GM23338 (cell line): ENCODE data around the gene ERBB3.

Experiments used
- CREB1 ChIP-seq: fragments of 250-450 bp; sonication (Bioruptor Pico); IDR thresholded peaks from 2 replicates; pipeline ENCODE4 v1.5.0; 2020; ENCODE audit warnings: low read depth, mild to moderate bottlenecking, moderate library complexity
- CTCF ChIP-seq, 2 experiments: fragments of 200-600 bp in 1 of 2; sonication (generic) in 1 of 2; conservative IDR thresholded peaks; 2 replicates each; pipeline versions ENCODE4 v1.5.1 to v1.6.1; 2016 to 2017; ENCODE audit warnings: antibody characterized with exemption in 2 of 2, low read depth in 2 of 2, mild to moderate bottlenecking in 2 of 2, moderate library complexity in 1 of 2
- EZH2 ChIP-seq: fragments of 200-600 bp; sonication (generic); IDR thresholded peaks from one replicate; pipeline ENCODE4 v1.8.0; 2017; ENCODE audit warnings: antibody characterized with exemption, mild to moderate bottlenecking, low read depth; ENCODE audit not compliant: unreplicated experiment
- EZH2phosphoT487 ChIP-seq: fragments of 200-600 bp; sonication (generic); IDR thresholded peaks from one replicate; pipeline ENCODE4 v1.8.1; 2018; ENCODE audit warnings: antibody characterized with exemption; ENCODE audit not compliant: unreplicated experiment
- NANOG ChIP-seq: IDR thresholded peaks from 2 replicates; pipeline ENCODE4 v1.6.1; 2016; ENCODE audit warnings: antibody characterized with exemption, borderline replicate concordance
- POLR2AphosphoS5 ChIP-seq: IDR thresholded peaks from 2 replicates; pipeline ENCODE4 v1.6.1; 2016; ENCODE audit warnings: antibody characterized with exemption, low read depth
- ZNF331 ChIP-seq: fragments of 250-450 bp; sonication (Bioruptor Pico); IDR thresholded peaks from 2 replicates; pipeline ENCODE4 v1.5.0; 2020; ENCODE audit warnings: low read depth, mild to moderate bottlenecking, moderate library complexity
- TF ChIP-seq, protein P1 (sequence below): IDR thresholded peaks from 2 replicates; pipeline ENCODE4 v1.6.1; 2016; ENCODE audit warnings: antibody characterized with exemption
- TF ChIP-seq, protein P2 (sequence below): IDR thresholded peaks from one replicate; pipeline ENCODE4 v1.6.1; 2018; ENCODE audit warnings: antibody characterized with exemption; ENCODE audit not compliant: unreplicated experiment

DNA sequence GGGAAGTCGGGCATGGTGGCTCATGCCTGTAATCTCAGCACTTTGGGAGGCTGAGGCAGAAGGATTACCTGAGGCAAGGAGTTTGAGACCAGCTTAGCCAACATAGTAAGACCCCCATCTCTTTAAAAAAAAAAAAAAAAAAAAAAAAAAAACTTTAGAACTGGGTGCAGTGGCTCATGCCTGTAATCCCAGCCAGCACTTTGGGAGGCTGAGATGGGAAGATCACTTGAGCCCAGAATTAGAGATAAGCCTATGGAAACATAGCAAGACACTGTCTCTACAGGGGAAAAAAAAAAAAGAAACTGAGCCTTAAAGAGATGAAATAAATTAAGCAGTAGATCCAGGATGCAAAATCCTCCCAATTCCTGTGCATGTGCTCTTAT lies 22.7 kb downstream of the ERBB3 start:
- TF ChIP-seq ZNF331 (no peak), CTCF (conservative IDR thresholded peaks at IDR 0.05; ENCODE audit: low read depth in 2 of 2) (no peak), CREB1 (CRISPR knock-in tag) (no peak), EZH2 (no peak), EZH2phosphoT487 (no peak), POLR2AphosphoS5 (no peak), NANOG (no peak)
- TF ChIP-seq, protein P1, sequence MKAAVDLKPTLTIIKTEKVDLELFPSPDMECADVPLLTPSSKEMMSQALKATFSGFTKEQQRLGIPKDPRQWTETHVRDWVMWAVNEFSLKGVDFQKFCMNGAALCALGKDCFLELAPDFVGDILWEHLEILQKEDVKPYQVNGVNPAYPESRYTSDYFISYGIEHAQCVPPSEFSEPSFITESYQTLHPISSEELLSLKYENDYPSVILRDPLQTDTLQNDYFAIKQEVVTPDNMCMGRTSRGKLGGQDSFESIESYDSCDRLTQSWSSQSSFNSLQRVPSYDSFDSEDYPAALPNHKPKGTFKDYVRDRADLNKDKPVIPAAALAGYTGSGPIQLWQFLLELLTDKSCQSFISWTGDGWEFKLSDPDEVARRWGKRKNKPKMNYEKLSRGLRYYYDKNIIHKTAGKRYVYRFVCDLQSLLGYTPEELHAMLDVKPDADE, result no peak
- TF ChIP-seq, protein P2, sequence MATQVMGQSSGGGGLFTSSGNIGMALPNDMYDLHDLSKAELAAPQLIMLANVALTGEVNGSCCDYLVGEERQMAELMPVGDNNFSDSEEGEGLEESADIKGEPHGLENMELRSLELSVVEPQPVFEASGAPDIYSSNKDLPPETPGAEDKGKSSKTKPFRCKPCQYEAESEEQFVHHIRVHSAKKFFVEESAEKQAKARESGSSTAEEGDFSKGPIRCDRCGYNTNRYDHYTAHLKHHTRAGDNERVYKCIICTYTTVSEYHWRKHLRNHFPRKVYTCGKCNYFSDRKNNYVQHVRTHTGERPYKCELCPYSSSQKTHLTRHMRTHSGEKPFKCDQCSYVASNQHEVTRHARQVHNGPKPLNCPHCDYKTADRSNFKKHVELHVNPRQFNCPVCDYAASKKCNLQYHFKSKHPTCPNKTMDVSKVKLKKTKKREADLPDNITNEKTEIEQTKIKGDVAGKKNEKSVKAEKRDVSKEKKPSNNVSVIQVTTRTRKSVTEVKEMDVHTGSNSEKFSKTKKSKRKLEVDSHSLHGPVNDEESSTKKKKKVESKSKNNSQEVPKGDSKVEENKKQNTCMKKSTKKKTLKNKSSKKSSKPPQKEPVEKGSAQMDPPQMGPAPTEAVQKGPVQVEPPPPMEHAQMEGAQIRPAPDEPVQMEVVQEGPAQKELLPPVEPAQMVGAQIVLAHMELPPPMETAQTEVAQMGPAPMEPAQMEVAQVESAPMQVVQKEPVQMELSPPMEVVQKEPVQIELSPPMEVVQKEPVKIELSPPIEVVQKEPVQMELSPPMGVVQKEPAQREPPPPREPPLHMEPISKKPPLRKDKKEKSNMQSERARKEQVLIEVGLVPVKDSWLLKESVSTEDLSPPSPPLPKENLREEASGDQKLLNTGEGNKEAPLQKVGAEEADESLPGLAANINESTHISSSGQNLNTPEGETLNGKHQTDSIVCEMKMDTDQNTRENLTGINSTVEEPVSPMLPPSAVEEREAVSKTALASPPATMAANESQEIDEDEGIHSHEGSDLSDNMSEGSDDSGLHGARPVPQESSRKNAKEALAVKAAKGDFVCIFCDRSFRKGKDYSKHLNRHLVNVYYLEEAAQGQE, result no peak
